Subcutaneous abdominal adipose tissue (tissue), 5 donors: ENCODE results near the gene MMEL1.

ENCODE experiments used
- H3K27ac ChIP-seq: one replicate; pipeline ENCODE4 v1.7.0; 2013; ENCODE audit warnings: low read depth, mild to moderate bottlenecking, inconsistent platforms, low read length, moderate library complexity
- H3K27me3 ChIP-seq, 5 donors: one replicate each; pipeline ENCODE4 v1.7.0; 2013; ENCODE audit warnings: low read length in 5 of 5, inconsistent platforms in 1 of 5; ENCODE audit not compliant: control insufficient read depth in 5 of 5, insufficient read depth in 4 of 5
- H3K36me3 ChIP-seq, 5 donors: one replicate each; pipeline ENCODE4 v1.7.0; 2013; ENCODE audit warnings: low read length in 5 of 5; ENCODE audit not compliant: control insufficient read depth in 5 of 5, insufficient read depth in 5 of 5
- H3K4me1 ChIP-seq, 5 donors: one replicate each; pipeline ENCODE4 v1.7.0; 2013; ENCODE audit warnings: low read length in 5 of 5, mild to moderate bottlenecking in 3 of 5, moderate library complexity in 1 of 5; ENCODE audit not compliant: control insufficient read depth in 5 of 5, insufficient read depth in 5 of 5
- H3K4me3 ChIP-seq, 5 donors: one replicate each; pipeline ENCODE4 v1.7.0; 2013; ENCODE audit warnings: low read length in 5 of 5, low read depth in 1 of 5
- H3K9ac ChIP-seq, 5 donors: one replicate each; pipeline ENCODE4 v1.7.0; 2013; ENCODE audit warnings: low read length in 5 of 5, mild to moderate bottlenecking in 4 of 5, moderate library complexity in 3 of 5
- H3K9me3 ChIP-seq, 5 donors: one replicate each; pipeline ENCODE4 v1.7.0; 2013; ENCODE audit warnings: low read length in 5 of 5; ENCODE audit not compliant: control insufficient read depth in 5 of 5
- donor health status: healthy.
- donor health status: healthy.
- donor health status: healthy.
- donor health status: healthy.
- donor health status: healthy.

Gene MMEL1

DNA sequence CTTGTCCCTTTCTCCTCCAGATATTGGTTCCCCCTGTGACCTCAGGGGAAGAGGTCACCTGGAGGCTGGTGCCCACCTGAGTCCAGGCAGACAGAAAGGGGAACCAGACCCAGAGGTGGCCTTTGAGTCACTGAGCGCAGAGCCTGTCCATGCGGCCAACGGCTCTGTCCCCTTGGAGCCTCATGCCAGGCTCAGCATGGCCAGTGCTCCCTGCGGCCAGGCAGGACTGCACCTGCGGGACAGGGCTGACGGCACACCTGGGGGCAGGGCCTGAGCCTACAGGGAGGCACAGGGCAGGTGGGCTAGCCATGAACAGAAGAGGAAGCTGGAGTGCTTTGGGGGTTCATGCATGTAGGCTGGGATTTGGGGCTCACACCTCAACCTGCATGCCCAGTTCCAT lies 74.0 kb downstream of the MMEL1 start:
- Histone ChIP-seq H3K4me1 (peaks cover 6 to 56% (median 43%) of the 10 kb centered on the region in 5 donors), H3K36me3 (peaks cover 0 to 60% (median 47%) of the 10 kb centered on the region in 5 donors), H3K9me3 (no peaks in the 10 kb centered on the region), H3K4me3 (no peak overlapping the region), H3K27ac (no peak overlapping the region), H3K9ac (no peak overlapping the region), H3K27me3 (no peaks in the 10 kb centered on the region)

DNA sequence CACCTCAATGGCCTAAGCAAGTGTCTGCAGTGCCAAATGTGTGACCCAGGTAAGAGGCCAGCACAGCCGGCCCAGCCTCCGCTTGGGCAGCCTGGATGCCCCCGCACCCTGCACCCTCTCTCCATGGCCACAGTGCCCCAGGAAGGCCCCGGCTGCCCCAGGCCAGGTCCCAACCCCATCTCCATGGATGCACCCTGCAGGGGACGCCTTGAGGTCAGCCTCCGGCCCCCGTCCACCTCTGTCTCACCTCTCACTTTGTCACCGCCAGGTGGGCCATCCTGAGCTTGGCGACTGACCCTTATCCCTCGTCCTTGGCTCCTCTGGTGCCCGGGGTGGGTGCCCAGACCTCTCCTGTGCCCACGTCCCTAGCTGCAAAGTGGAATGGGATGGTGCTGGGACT lies 74.4 kb downstream of the MMEL1 start:
- H3K27ac ChIP-seq = no peak overlapping the region
- H3K4me3 ChIP-seq = peak overlapping the region in 1 of 5 donors; percentile 95
- H3K27me3 ChIP-seq = no peaks in the 10 kb centered on the region
- H3K9me3 ChIP-seq = no peaks in the 10 kb centered on the region
- no peak overlapping the region for H3K9ac ChIP-seq
- peaks cover 0 to 56% (median 44%) of the 10 kb centered on the region in 5 donors for H3K36me3 ChIP-seq
- peaks cover 6 to 56% (median 43%) of the 10 kb centered on the region in 5 donors for H3K4me1 ChIP-seq

DNA sequence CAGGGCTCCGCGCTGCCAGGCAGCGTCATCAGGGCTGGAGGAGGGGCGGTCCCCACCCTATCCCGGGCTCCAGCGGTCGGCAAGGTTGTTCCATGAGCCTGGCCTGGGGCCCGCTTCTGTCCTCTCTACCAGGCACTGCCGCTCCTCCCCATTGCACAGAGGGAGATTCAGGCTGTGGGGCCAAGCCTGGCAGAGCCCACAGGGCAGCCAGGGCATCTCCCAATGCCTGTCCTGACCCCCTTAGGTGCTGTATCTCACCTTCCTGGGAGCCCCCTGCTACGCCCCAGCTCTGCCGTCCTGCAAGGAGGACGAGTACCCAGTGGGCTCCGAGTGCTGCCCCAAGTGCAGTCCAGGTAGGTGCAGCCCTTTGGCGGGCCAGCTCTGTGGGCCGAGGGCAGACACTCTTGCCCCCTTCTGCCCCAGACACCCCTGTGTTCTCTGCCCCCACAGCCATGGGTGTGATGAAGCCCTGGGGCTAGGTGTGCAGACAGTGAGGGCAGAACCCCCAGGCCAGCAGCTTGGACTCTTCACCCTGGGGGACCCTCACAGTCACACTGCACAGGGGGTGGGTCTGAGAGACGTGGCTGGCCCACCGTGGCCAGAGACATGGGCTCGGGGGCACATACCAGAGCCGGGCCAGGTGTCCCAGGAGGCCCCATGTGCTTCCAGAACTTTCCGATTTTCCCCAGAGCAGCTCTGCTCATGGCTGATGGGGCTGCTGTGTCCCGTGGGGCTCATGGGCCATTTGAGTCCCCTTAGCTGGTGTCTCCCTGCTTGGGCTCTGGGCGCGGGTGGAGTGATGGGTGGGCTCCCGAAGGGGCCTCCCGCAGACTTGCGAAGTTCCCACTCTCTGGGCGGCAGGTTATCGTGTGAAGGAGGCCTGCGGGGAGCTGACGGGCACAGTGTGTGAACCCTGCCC lies 75.1 kb downstream of the MMEL1 start:
- peaks cover 6 to 56% (median 43%) of the 10 kb centered on the region in 5 donors for H3K4me1 ChIP-seq
- H3K4me3 ChIP-seq = peak overlapping the region in 4 of 5 donors; percentile 83 to 95 (median 88)
- H3K9ac ChIP-seq = peak overlapping the region in 3 of 5 donors; percentile 87 to 97 (median 89)
- H3K27ac ChIP-seq = peak overlapping the region; percentile 88
- H3K9me3 ChIP-seq = no peaks in the 10 kb centered on the region
- H3K36me3 ChIP-seq = peaks cover 0 to 50% (median 38%) of the 10 kb centered on the region in 5 donors
- no peaks in the 10 kb centered on the region for H3K27me3 ChIP-seq

DNA sequence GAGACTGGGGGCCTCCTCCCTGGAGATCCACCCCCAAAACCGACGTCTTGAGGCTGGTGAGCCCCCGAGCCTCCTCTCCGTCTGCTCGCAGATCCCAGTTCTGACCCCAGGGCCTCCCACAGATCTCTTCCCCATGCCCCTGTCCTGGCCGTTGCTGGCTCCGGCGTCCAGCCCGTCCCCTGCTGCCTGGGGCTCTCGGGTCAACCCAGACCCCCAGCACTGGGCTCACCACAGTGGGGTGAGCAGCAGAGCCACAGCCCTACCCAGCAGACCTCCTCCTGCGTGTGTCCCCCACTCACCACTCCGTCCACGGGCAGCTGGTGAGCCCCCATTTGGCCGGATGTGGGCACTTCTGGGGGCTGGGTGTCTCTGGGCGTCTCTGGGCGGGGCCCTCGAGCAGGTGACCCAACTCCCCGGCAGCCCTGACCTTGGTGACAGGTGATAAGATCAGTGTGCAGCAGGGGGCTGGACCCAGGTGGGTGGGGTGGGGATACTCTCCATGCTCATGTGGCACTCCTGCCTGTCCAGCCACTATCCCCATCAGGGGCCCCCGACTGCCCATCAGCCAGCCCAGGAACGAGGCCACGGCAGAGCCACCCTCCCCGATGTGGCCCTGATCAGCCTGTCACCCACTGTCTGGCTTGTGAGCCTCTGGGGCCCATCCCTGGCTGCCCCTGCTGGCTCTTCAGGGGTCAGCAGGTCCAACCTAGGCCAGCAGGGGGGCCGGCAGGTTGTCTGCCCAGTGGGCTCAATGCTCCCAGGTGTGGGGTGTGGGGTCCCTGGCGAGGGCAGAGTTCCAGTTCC lies 75.9 kb downstream of the MMEL1 start:
- H3K9ac ChIP-seq = peak overlapping the region; percentile 77 to 97 (median 87)
- peak overlapping the region; percentile 88 for H3K27ac ChIP-seq
- no peaks in the 10 kb centered on the region for H3K9me3 ChIP-seq
- peaks cover 0 to 41% (median 33%) of the 10 kb centered on the region in 5 donors for H3K36me3 ChIP-seq
- peak overlapping the region; percentile 83 to 95 (median 88) for H3K4me3 ChIP-seq
- no peaks in the 10 kb centered on the region for H3K27me3 ChIP-seq
- H3K4me1 ChIP-seq = peaks cover 6 to 61% (median 43%) of the 10 kb centered on the region in 5 donors

DNA sequence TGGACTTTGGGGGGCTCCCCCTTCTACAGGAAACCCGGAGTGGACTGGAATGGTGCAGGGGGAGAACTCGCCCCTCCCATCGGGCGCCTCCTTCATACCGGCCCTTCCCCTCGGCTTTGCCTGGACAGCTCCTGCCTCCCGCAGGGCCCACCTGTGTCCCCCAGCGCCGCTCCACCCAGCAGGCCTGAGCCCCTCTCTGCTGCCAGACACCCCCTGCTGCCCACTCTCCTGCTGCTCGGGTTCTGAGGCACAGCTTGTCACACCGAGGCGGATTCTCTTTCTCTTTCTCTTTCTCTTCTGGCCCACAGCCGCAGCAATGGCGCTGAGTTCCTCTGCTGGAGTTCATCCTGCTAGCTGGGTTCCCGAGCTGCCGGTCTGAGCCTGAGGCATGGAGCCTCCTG lies 76.5 kb downstream of the MMEL1 start, which contains the start of gene TNFRSF14:
Gene TNFRSF14, plus strand, starts transcription at position 95 of the 401 bp plus-strand sequence. Its CDS starts 294 bp downstream, at position 389.
- peaks cover 0 to 35% (median 27%) of the 10 kb centered on the region in 5 donors for H3K36me3 ChIP-seq
- H3K4me3 ChIP-seq = peak within 1 kb of the TSS; percentile 83 to 95 (median 88)
- H3K4me1 ChIP-seq = peaks cover 6 to 62% (median 43%) of the 10 kb centered on the region in 5 donors
- H3K27ac ChIP-seq = peak within 1 kb of the TSS; percentile 88
- H3K9me3 ChIP-seq = no peaks in the 10 kb centered on the region
- peak within 1 kb of the TSS; percentile 77 to 97 (median 87) for H3K9ac ChIP-seq
- no peaks in the 10 kb centered on the region for H3K27me3 ChIP-seq

DNA sequence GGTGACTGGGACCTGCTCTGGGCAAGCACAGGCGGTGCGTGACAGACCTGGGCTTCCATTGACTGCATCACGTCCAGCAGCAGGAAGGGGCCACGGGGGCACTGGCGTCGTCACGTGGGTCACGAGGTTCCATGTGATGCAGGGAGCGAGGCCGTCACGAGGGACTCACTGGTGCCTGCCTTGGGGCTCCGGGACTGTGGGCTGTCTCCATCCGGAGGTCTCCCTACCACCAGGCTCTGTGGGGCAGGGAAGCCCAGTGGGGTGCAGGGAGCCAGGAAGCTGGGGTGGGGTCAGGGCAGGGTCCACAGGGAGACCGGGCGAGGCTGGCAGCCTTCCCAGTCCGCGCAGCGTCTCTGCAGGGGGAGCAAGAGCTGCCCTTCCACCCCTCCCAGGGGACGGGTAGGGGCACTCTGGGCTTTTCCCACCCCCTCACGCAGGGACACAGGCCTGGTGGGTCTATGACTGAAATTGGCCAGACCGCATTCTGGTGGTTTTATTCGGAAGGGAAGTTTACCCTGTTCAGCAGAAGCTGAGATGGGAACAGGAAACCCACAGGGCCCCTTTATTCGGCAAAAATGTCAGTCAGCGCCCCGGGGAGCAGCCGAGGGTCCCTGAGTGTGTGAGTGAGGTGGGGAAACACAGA lies 77.1 kb downstream of the MMEL1 start:
- peaks cover 6 to 65% (median 43%) of the 10 kb centered on the region in 5 donors for H3K4me1 ChIP-seq

DNA sequence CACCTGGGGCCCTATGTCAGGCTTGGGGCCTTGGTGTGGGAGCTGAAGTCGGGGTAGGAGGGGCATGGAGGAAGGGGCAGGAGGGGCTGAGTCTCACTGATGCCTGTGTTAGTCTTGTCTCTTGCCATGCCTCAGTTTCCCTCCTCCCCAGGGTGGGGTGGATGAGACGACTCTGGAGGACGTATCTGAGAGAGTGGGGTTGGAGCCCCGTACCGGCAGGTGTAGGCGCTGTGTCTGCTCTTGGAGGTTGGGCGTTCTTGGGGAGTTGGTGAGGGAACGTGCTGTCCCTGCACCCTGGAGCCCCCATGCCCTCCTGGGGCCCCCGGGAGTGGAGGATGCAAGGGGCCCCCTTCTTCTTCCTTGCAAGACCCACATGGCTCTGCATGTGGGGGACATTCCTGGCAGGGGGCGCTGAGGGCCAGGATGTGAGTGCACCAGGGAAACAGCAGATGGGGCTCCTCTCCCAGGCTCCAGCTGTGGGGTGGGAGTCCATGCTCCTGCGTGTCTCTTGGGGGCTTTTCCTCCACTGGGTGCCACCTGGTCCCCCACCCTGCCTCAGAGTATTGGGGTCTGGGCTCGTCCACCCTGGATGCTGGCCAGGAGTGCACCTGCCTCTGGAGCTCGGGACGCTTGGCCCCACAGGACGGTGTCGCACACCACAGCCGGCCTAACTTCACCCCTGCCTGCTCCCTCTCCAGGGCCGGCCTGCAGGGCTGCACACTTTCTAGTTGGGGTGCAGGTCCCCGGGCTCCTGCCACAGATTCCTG lies 78.0 kb downstream of the MMEL1 start:
- H3K4me1 ChIP-seq = peaks cover 6 to 67% (median 50%) of the 10 kb centered on the region in 5 donors
- H3K36me3 ChIP-seq = peaks cover 0 to 21% (median 15%) of the 10 kb centered on the region in 5 donors
- no peaks in the 10 kb centered on the region for H3K9me3 ChIP-seq
- H3K27ac ChIP-seq = peak overlapping the region; percentile 88
- H3K27me3 ChIP-seq = no peaks in the 10 kb centered on the region
- H3K4me3 ChIP-seq = peak overlapping the region in 2 of 5 donors; percentile 33 to 95
- H3K9ac ChIP-seq = peak overlapping the region in 1 of 5 donors; percentile 20

More for the DNA sequence above, 77.1 kb downstream of the MMEL1 start:
- Histone ChIP-seq H3K27ac (peak overlapping the region; percentile 88), H3K36me3 (peaks cover 0 to 30% (median 22%) of the 10 kb centered on the region in 5 donors), H3K27me3 (no peaks in the 10 kb centered on the region), H3K4me3 (peak overlapping the region; percentile 83 to 95 (median 88)), H3K9ac (peak overlapping the region; percentile 77 to 97 (median 87)), H3K9me3 (no peaks in the 10 kb centered on the region)

DNA sequence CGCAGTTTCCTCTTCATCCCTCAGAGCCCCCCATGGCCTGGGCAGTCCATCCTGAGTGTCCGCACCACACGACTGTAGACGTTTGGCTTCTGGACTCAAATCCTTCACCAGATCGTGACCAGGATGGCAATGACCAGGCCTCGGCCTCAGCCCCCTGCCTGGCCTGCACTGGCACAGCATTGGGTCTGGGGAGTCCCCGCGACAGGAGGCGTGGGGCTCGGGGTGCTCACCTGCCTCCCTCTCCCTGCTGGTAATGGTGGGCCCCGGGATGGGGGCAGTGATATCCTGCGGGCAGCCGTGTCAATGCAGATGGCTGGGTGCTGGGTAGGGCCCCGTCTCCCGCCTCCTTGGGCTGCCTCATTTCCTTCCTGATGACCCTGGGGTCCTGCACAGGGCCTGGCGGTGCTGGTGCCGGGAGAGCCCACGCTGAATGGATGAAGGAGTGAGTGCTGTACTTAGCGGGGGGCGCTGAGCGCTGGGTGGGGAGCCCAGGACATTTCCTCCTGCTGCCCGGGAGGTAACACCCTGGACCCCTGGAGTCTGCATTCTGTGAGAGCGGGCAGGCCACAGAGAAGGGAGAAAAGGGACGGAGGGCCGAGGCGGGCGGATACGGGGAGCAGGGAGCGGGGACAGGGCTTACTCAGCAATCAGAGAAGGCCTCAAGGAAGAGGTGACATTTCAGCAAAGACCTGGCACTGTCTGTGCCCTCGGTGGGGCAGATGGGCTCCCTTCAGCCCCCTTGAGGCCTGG lies 78.8 kb downstream of the MMEL1 start:
- H3K4me1 ChIP-seq = peaks cover 6 to 70% (median 57%) of the 10 kb centered on the region in 5 donors
- H3K9ac ChIP-seq = no peak overlapping the region
- peaks cover 0 to 13% (median 10%) of the 10 kb centered on the region in 5 donors for H3K36me3 ChIP-seq
- no peaks in the 10 kb centered on the region for H3K27me3 ChIP-seq
- H3K9me3 ChIP-seq = no peaks in the 10 kb centered on the region
- H3K27ac ChIP-seq = no peak overlapping the region
- H3K4me3 ChIP-seq = no peak overlapping the region
